ENCODE results near the gene ETV6. TPM values are rescaled to one million over a fixed set of nuclear protein-coding genes. Genes with fewer than 3 reads are reported as not detected.
A peak's percentile ranks its signal among the peaks of the same experiment; 100 is the strongest.

The ETV6 gene
- polyA plus RNA-seq, 3 donors = 6.8 to 45.1 (median 11.7) TPM

DNA sequence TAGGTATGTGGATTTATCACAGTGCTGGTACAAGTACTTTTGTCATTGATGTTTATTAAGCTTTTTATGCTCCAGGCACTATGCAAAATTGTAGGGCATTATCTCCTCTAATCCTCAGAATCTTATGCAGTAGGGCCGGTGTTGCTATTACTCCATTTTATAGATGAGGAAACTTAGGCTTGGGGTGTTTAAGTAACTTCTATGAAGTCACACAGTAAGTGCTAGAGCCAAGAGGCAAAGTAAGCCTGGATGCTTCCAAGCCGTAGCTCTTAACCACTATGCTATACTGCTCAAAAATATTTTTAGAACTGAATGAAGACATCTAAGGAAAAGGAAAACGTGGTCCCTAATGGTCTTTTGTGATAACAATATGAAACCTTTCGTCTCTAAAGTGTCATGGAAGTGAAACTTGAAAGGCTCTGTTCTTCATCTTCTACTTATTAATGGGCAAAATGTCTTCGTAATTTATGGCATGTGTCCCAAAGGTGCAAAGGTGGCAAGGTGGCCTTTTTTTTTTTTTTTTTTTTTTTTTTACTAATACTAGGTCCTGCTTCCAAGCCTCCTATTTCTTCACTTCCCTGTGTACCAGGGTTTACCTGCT, 85.2 kb downstream of the ETV6 start:
- Histone ChIP-seq H3K27ac (ENCODE audit: low read depth in 1 of 2, low read length in 2 of 2) (peak overlapping the region in 1 of 2 donors; percentile 64), H3K4me2 (replicated peaks; ENCODE audit: extremely low read depth, low read length, poor library complexity, severe bottlenecking) (no peak overlapping the region), H4K20me1 (ENCODE audit: insufficient read depth, low read length) (peaks cover 23% of the 10 kb centered on the region), H3K36me3 (replicated peaks in 1 of 2; ENCODE audit: control insufficient read depth in 1 of 2, insufficient read depth in 2 of 2, low read length in 2 of 2) (peaks cover 0 to 27% of the 10 kb centered on the region in 2 donors), H3K4me1 (ENCODE audit: control insufficient read depth in 1 of 2, insufficient read depth in 2 of 2, low read length in 2 of 2) (peaks cover 37 to 50% of the 10 kb centered on the region in 2 donors), H3K27me3 (ENCODE audit: control insufficient read depth in 2 of 2, insufficient read depth in 2 of 2, low read length in 2 of 2) (no peaks in the 10 kb centered on the region), H3K79me2 (ENCODE audit: insufficient read depth, low read length) (peaks cover 100% of the 10 kb centered on the region), H2AFZ (ENCODE audit: insufficient read depth, low read depth, low read length, poor library complexity, severe bottlenecking) (no peak overlapping the region), H3K9me3 (replicated peaks in 1 of 2; ENCODE audit: control insufficient read depth in 1 of 2, insufficient read depth in 1 of 2, low read length in 2 of 2) (no peaks in the 10 kb centered on the region), H3K4me3 (replicated peaks in 1 of 3; ENCODE audit: low read depth in 2 of 3, low read length in 3 of 3) (no peak overlapping the region), H3K9ac (ENCODE audit: insufficient read depth, low read length, poor library complexity, severe bottlenecking) (no peak overlapping the region)
- peak in 2 of 3 donors; percentile 47 to 60 for DNase-seq
- no CpG with 5 or more reads among the region's 5 CpGs for WGBS (ENCODE audit: insufficient coverage)
- Mint-ChIP-seq H3K9me3 (no peaks in the 10 kb centered on the region), H3K4me1 (peaks cover 70% of the 10 kb centered on the region), H3K27ac (peak overlapping the region in 5 of 7 donors; percentile 6 to 88 (median 29)), H3K4me3 (no peak overlapping the region), H3K36me3 (peaks cover 36 to 47% of the 10 kb centered on the region in 2 donors), H3K27me3 (ENCODE audit: low read depth in 3 of 3) (peaks cover 0 to 2% (median 0%) of the 10 kb centered on the region in 3 donors)
- TF ChIP-seq, protein P1, sequence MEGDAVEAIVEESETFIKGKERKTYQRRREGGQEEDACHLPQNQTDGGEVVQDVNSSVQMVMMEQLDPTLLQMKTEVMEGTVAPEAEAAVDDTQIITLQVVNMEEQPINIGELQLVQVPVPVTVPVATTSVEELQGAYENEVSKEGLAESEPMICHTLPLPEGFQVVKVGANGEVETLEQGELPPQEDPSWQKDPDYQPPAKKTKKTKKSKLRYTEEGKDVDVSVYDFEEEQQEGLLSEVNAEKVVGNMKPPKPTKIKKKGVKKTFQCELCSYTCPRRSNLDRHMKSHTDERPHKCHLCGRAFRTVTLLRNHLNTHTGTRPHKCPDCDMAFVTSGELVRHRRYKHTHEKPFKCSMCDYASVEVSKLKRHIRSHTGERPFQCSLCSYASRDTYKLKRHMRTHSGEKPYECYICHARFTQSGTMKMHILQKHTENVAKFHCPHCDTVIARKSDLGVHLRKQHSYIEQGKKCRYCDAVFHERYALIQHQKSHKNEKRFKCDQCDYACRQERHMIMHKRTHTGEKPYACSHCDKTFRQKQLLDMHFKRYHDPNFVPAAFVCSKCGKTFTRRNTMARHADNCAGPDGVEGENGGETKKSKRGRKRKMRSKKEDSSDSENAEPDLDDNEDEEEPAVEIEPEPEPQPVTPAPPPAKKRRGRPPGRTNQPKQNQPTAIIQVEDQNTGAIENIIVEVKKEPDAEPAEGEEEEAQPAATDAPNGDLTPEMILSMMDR (IDR thresholded peaks at IDR 0.05) = no peak
- intact Hi-C loops (cut with micrococcal nuclease) = no loop called here

DNA sequence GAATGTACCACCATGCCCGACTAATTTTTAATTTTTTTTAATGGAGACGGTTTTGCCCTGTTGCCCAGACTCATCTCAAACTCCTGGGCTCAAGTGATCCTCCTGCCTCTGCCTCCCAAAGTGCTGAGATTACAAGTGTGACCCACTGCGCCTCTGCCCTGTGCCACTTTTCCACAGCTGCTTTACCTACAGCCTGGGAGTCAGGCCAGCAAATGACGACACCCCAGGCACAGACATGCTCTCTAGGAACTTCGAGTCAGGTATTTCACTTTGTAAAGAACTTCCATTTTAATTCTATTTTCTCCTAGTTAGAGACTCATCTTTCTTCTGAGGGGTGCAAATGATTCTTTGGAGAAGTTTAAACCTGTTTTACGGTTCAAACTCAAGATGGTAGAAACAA, 89.0 kb downstream of the ETV6 start:
- Mint-ChIP-seq H3K9me3 (peaks cover 0 to 2% (median 0%) of the 10 kb centered on the region in 7 donors), H3K4me3 (no peak overlapping the region), H3K36me3 (peaks cover 35 to 40% of the 10 kb centered on the region in 2 donors), H3K27ac (peak overlapping the region in 6 of 7 donors; percentile 21 to 79 (median 72)), H3K4me1 (peaks cover 57% of the 10 kb centered on the region), H3K27me3 (ENCODE audit: low read depth in 3 of 3) (no peaks in the 10 kb centered on the region)
- Histone ChIP-seq H3K27ac (ENCODE audit: low read depth in 1 of 2, low read length in 2 of 2) (peak overlapping the region in 1 of 2 donors; percentile 54), H3K36me3 (replicated peaks in 1 of 2; ENCODE audit: control insufficient read depth in 1 of 2, insufficient read depth in 2 of 2, low read length in 2 of 2) (peaks cover 0 to 12% of the 10 kb centered on the region in 2 donors), H3K9ac (ENCODE audit: insufficient read depth, low read length, poor library complexity, severe bottlenecking) (no peak overlapping the region), H3K4me2 (replicated peaks; ENCODE audit: extremely low read depth, low read length, poor library complexity, severe bottlenecking) (no peak overlapping the region), H3K79me2 (ENCODE audit: insufficient read depth, low read length) (peaks cover 100% of the 10 kb centered on the region), H2AFZ (ENCODE audit: insufficient read depth, low read depth, low read length, poor library complexity, severe bottlenecking) (no peak overlapping the region), H4K20me1 (ENCODE audit: insufficient read depth, low read length) (peaks cover 4% of the 10 kb centered on the region), H3K4me3 (replicated peaks in 1 of 3; ENCODE audit: low read depth in 2 of 3, low read length in 3 of 3) (no peak overlapping the region), H3K9me3 (replicated peaks in 1 of 2; ENCODE audit: control insufficient read depth in 1 of 2, insufficient read depth in 1 of 2, low read length in 2 of 2) (no peaks in the 10 kb centered on the region), H3K4me1 (ENCODE audit: control insufficient read depth in 1 of 2, insufficient read depth in 2 of 2, low read length in 2 of 2) (peaks cover 15 to 35% of the 10 kb centered on the region in 2 donors), H3K27me3 (ENCODE audit: control insufficient read depth in 2 of 2, insufficient read depth in 2 of 2, low read length in 2 of 2) (no peaks in the 10 kb centered on the region)
- no peak for DNase-seq
- TF ChIP-seq, protein P1 (IDR thresholded peaks at IDR 0.05) = no peak
- WGBS (ENCODE audit: insufficient coverage) = 97% methylated on average over 4 of the region's 6 CpGs
- intact Hi-C loops (cut with micrococcal nuclease) = no loop called here

Data from CD14-positive monocyte (primary cell).